Transverse colon (tissue), 4 donors: ENCODE data around the gene AK2.

Experiments used
- EP300 ChIP-seq: sonication (generic); formaldehyde crosslinking; IDR thresholded peaks from one replicate; pipeline ENCODE4 v1.6.1; 2017; ENCODE audit warnings: antibody characterized with exemption, low read depth
- POLR2A ChIP-seq: fragments of 450-650 bp; IDR thresholded peaks from one replicate; pipeline ENCODE4 v1.6.1; 2016; ENCODE audit warnings: antibody characterized with exemption, mild to moderate bottlenecking, moderate library complexity
- POLR2AphosphoS5 ChIP-seq, 3 donors: sonication (generic); formaldehyde crosslinking; IDR thresholded peaks; one replicate each; pipeline ENCODE4 v1.6.1; 2016; ENCODE audit warnings: antibody characterized with exemption in 3 of 3
- TF ChIP-seq, protein P1 (sequence below), 5 experiments: fragments of 200-600 bp in 3 of 5; fragments of 450-650 bp in 2 of 5; sonication (generic) in 3 of 5; IDR thresholded peaks; 1 replicate in 2 of 5; 2 replicates in 3 of 5; pipeline ENCODE4 v1.5.1; 2016 to 2017; ENCODE audit warnings: antibody characterized with exemption in 5 of 5, inconsistent platforms in 3 of 5, mild to moderate bottlenecking in 2 of 5, moderate library complexity in 1 of 5

DNA sequence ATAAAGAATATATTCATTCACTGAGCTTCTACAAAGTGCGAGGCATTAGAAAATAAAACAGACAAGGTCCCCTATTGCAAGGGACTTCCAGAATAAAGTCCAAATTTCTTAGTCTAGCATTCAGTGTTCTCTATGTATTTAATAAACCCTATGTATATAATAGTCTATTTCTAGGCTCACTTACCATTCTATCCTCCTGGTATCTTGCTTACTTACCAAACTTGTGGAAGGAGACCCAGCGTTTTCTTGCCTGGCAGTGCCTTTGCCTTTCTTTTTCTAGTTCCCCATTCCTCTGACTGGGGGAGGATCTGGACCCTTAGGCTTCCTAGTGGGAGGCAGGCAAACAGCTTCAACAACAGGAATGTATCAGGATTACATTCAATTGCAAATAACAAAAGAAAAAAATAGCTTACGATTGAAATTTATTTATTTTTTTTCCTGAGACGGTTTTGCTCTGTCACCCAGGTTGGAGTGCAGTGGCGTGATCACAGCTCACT lies 71.4 kb downstream of the AK2 start:
- TF ChIP-seq POLR2AphosphoS5 (IDR thresholded peaks at IDR 0.05), result no peak
- TF ChIP-seq, protein P1, sequence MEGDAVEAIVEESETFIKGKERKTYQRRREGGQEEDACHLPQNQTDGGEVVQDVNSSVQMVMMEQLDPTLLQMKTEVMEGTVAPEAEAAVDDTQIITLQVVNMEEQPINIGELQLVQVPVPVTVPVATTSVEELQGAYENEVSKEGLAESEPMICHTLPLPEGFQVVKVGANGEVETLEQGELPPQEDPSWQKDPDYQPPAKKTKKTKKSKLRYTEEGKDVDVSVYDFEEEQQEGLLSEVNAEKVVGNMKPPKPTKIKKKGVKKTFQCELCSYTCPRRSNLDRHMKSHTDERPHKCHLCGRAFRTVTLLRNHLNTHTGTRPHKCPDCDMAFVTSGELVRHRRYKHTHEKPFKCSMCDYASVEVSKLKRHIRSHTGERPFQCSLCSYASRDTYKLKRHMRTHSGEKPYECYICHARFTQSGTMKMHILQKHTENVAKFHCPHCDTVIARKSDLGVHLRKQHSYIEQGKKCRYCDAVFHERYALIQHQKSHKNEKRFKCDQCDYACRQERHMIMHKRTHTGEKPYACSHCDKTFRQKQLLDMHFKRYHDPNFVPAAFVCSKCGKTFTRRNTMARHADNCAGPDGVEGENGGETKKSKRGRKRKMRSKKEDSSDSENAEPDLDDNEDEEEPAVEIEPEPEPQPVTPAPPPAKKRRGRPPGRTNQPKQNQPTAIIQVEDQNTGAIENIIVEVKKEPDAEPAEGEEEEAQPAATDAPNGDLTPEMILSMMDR (IDR thresholded peaks at IDR 0.05), result no peak
- no peak for TF ChIP-seq POLR2A
- TF ChIP-seq EP300, result no peak
